ENCODE results near the gene GABBR1.
"Not testable (repeated sequence)": the region's sequence is repeated elsewhere in the genome, so short reads cannot be mapped to it uniquely, and the experiment has no call there.

Gene GABBR1

GRCh38 chr6:29632789-29633533 is at the start of gene GABBR1:
TSS of gene GABBR1 (minus strand) at chr6:29633183. CDS start at chr6:29632385, 798 bp downstream.
- peak; percentile 93 for DNase-seq (ENCODE audit: low spot score)

GRCh38 chr6:29681811-29682210 is 48.8 kb upstream of the GABBR1 start:
- no peak for DNase-seq (ENCODE audit: low spot score)

- DNase-seq (ENCODE audit: low spot score) = no peak
Observed at GRCh38 chr6:29680904-29681303, 47.9 kb upstream of the GABBR1 start, which contains the start of gene ZFP57. TSS of gene ZFP57 (minus strand) at chr6:29681152. CDS start at chr6:29677003, 4,149 bp downstream.

GRCh38 chr6:29680416-29680815 is 47.4 kb upstream of the GABBR1 start:
- no peak for DNase-seq (ENCODE audit: low spot score)

DNA sequence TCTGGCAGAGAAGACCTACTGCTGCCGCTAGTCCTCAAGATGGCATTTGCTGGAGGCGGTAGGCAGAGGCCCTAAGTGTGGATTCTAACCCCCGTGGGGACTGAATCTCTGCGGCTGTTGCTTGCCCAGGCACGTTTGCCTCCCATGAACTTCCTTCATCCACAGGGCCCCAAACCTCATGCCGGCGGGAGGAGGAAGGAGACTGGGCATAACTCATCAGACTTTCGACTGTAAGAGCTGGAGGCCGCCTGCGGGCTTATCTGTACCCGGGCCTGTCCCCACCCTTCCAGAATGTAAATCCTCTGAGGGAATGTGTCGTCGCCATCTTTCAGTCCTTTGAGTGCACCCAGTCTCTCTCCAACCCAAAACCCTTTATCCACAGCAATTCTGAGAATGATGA is 47.0 kb upstream of the GABBR1 start:
- no peak for DNase-seq (ENCODE audit: low spot score)

GRCh38 chr6:29678114-29678513 is 45.1 kb upstream of the GABBR1 start:
- no peak for DNase-seq (ENCODE audit: low spot score)

DNA sequence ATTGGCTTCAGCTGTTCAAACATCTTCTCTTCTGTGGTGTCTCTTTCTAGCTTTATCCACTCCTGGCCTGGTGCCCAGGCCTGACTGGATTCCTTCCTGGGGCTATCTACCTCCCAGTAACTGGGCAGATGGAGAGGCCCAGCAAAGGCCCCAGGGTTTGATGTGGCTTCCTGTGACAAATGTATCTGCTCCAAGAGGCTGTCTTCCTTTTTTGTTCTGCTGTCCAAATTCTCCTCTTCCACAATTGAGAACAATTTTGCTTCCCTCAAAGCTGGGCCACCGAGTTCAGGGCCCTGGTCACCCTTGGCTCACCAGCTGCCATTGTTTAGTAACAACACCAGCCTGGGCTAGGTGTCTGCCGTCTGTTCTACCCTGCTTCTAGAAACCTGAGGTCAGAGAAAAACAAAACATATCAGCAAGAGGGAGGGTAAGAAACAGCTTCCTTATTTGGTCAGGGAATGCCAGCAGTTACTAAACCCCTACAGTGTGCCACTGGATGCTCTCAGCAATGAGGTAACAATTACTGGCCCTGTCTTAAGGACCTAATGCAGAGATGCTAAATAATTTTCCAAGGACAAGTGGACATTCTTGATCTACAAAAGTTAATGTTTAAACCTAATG is 44.1 kb upstream of the GABBR1 start:
- no peak for DNase-seq (ENCODE audit: low spot score)

DNA sequence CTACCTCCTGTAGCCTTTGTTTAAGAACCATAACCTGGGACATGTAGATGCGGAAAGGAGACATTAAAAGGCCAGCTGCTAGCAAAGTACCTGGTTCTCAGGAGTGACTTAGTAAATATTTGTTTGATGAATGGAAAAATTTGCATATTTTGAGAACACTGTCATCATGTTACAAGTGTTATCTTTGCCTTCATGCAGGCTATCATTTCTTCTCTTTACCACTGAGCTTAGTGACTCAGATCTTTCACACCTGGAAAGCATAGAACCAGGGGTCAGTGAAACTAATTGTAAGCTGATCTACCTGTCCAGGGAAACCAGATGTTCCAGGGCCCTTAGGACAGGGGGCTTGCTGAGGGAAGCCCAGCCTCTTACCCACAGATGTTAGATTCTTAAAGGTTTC is 42.6 kb upstream of the GABBR1 start:
- DNase-seq (ENCODE audit: low spot score) = no peak

- no peak for DNase-seq (ENCODE audit: low spot score)
Observed at GRCh38 chr6:29674008-29674407, 41.0 kb upstream of the GABBR1 start.

DNA sequence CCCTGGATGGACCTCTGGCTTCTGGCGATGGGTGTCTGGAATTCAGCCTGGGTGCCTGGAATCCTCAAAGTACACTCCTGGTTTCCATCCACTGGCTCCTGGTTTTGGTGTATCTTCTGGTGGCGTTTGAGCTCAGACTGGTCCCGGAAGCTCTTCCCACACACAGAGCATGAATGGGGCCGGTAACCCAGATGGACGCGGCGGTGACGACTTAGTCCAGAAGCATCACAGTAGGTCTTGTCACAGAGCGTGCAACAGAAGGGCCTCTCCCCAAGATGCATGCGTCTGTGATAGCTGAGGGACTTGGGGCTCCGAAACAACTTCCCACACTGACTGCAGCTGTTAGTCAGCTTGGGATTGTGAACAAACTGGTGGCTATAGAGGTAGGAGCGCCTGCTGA is 40.2 kb upstream of the GABBR1 start:
- no peak for DNase-seq (ENCODE audit: low spot score)

DNA sequence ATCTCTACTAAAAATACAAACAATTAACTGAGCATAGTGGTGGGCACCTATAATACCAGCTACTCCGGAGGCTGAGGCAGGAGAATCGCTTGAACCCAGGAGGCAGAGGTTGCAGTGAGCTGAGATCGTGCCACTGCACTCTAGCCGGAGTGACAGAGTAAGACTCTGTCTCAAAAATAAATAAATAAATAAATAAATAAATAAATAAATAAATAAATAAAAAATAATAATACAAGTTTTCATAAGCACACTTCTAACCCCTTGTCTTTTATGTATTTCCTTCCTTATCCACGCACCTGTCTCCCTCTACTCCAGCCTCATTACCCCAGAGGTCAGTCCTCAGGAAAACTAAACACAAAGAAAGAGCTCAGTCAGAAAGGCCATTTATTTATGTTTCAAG is 39.1 kb upstream of the GABBR1 start:
- not testable (repeated sequence) for DNase-seq (ENCODE audit: low spot score)

DNA sequence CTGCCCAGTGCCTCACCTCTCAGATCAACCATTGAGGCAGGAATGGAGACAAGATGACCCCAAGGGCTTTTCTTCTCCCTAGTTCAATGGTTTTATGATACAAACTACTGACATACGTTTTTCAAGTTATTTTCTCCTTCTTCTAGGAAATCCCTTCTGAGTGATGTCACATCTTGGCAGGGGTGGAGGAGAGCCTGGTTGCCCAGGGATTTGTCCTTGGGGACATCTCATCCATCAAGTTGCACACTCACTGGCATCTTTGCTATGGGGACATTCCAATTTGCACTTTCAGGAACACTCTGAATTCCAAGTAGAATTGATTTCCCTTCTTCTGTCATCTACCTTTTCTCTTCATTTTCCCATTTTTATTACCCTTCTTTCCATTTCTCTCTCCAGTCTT is 38.0 kb upstream of the GABBR1 start:
- DNase-seq (ENCODE audit: low spot score) = no peak

GRCh38 chr6:29667158-29667557 is 34.2 kb upstream of the GABBR1 start:
- DNase-seq (ENCODE audit: low spot score) = no peak

- DNase-seq (ENCODE audit: low spot score) = no peak
Observed at GRCh38 chr6:29666826-29667130, 33.8 kb upstream of the GABBR1 start.

DNA sequence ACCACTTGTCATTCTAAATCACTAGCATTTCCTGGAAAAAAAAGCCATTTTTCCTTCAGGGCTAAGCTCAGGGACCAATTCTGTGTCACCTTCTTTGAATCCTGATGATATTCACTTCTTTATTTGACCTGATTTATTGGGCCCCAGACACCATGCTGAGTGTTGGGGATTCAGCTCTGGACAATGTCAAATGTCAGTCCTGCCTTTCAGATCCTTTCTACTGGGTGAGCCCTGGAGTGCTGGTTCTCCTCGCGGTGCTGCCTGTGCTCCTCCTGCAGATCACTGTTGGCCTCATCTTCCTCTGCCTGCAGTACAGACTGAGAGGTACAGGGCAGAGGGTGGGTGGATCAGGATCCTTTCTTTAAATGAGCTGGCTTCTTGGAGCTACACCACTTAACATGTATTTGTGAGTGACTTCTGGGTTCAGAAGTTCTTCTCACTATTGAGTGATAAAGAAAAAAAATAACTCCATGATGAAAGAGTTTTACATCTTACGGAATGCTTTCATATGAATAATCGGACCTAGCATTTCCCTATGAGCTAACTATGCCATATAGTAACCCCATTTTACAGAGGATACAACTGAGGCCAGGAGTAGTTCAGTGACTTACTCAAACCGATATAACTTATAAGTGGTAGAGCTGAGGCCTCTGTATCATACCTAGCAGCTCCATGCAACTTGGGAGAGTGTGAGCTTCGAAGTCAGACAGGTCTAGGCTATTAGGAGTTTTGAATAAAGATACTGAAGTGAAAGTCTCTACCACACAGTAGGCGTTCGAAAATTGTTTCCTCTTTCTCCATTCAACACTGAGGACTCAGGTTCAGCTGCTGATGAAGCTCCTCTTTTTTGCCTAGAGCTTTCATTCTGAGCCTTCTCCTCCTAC is 33.2 kb upstream of the GABBR1 start:
- no peak for DNase-seq (ENCODE audit: low spot score)

- DNase-seq (ENCODE audit: low spot score) = no peak
Observed at GRCh38 chr6:29663300-29664042, 30.5 kb upstream of the GABBR1 start.

- not testable (repeated sequence) for DNase-seq (ENCODE audit: low spot score)
Observed at GRCh38 chr6:29661502-29662141, 28.6 kb upstream of the GABBR1 start.

GRCh38 chr6:29661071-29661470 is 28.1 kb upstream of the GABBR1 start:
- no peak for DNase-seq (ENCODE audit: low spot score)

GRCh38 chr6:29656798-29657197 is 23.8 kb upstream of the GABBR1 start, which contains the start of gene MOG:
TSS of gene MOG (plus strand) at chr6:29657092. CDS start at chr6:29657210, 118 bp downstream.
- DNase-seq (ENCODE audit: low spot score) = no peak

- no peak for DNase-seq (ENCODE audit: low spot score)
Observed at GRCh38 chr6:29656157-29656556, 23.2 kb upstream of the GABBR1 start.

DNA sequence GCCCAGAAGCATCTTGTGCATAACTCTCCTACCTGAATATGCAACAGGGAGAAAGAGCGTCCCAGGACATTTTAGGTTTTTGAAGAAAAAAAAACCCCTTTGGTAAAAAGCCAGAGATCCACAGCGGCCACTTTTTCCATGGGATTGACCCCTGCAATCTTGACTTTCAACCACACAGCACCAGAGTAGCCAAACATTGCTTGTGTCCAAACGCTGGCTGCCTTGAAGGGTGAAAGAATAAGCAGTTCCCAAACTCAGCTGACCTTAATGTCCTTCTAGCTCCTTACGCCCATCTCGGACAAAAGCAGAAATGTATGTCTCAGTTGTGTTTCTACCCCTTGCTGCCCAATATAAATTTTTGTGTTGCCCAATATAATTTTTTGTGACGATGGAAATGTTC is 22.7 kb upstream of the GABBR1 start:
- DNase-seq (ENCODE audit: low spot score) = no peak
